GM19397 (cell line): ENCODE measurements around the gene CNKSR2.
A peak's percentile ranks its signal among the peaks of the same experiment; 100 is the strongest.

Experiments used
- ATAC-seq: cut with Tn5 transposase; IDR thresholded peaks from one replicate; pipeline ENCODE4 v1.9.1; 2021; ENCODE audit warnings: mild to moderate bottlenecking, moderate library complexity; ENCODE audit not compliant: unreplicated experiment

Gene CNKSR2

GRCh38 chrX:21374163-21374993 is at the start of gene CNKSR2:
Gene CNKSR2 (plus strand): TSS chrX:21374418. CDS start chrX:21374898, 480 bp downstream.
- ATAC-seq = peak; percentile 77

- ATAC-seq = no peak
These were observed 19.5 kb upstream of the CNKSR2 start for GRCh38 chrX:21354725-21355124.

GRCh38 chrX:21355831-21356230 is 18.4 kb upstream of the CNKSR2 start:
- ATAC-seq = no peak

- ATAC-seq = no peak
These were observed 4.6 kb upstream of the CNKSR2 start for GRCh38 chrX:21369613-21370012.

GRCh38 chrX:21373001-21373400 is 1.2 kb upstream of the CNKSR2 start:
- ATAC-seq = no peak

GRCh38 chrX:21373637-21374162 is 518 bp upstream of the CNKSR2 start:
- peak; percentile 33 for ATAC-seq

- ATAC-seq = peak; percentile 11
These were observed 933 bp downstream of the CNKSR2 start for GRCh38 chrX:21374994-21375707.

GRCh38 chrX:21375708-21376009 is 1.4 kb downstream of the CNKSR2 start:
- no peak for ATAC-seq

- ATAC-seq = no peak
These were observed 2.4 kb downstream of the CNKSR2 start for GRCh38 chrX:21376636-21377035.

GRCh38 chrX:21379991-21380390 is 5.8 kb downstream of the CNKSR2 start:
- ATAC-seq = no peak

GRCh38 chrX:21382715-21383114 is 8.5 kb downstream of the CNKSR2 start:
- no peak for ATAC-seq

GRCh38 chrX:21383546-21383945 is 9.3 kb downstream of the CNKSR2 start:
- no peak for ATAC-seq

- ATAC-seq = no peak
These were observed 10.0 kb downstream of the CNKSR2 start for GRCh38 chrX:21384178-21384577.

- ATAC-seq = no peak
These were observed 20.6 kb downstream of the CNKSR2 start for GRCh38 chrX:21394792-21395191.

GRCh38 chrX:21398426-21398825 is 24.2 kb downstream of the CNKSR2 start:
- no peak for ATAC-seq

GRCh38 chrX:21400408-21401121 is 26.3 kb downstream of the CNKSR2 start:
- no peak for ATAC-seq

- ATAC-seq = no peak
These were observed 34.1 kb downstream of the CNKSR2 start for GRCh38 chrX:21408307-21408706.

- no peak for ATAC-seq
These were observed 34.6 kb downstream of the CNKSR2 start for GRCh38 chrX:21408788-21409187.

- no peak for ATAC-seq
These were observed 37.8 kb downstream of the CNKSR2 start for GRCh38 chrX:21412029-21412428.

GRCh38 chrX:21412883-21413282 is 38.7 kb downstream of the CNKSR2 start:
- no peak for ATAC-seq

GRCh38 chrX:21427086-21427485 is 52.9 kb downstream of the CNKSR2 start:
- ATAC-seq = no peak
